ENCODE results near the gene DAZAP1.

DAZAP1 gene

GRCh38 chr19:1377176-1377964 is 30.0 kb upstream of the DAZAP1 start:
- FAIRE-seq (no peak), DNase-seq (ENCODE audit: low spot score) (no peak)

GRCh38 chr19:1377965-1378785 is 29.2 kb upstream of the DAZAP1 start:
- no peak for DNase-seq (ENCODE audit: low spot score)
- FAIRE-seq, result no peak

GRCh38 chr19:1379126-1379905 is 28.1 kb upstream of the DAZAP1 start:
- FAIRE-seq, result no peak
- no peak for DNase-seq (ENCODE audit: low spot score)

- no peak for FAIRE-seq
- DNase-seq (ENCODE audit: low spot score), result no peak
These were observed 27.4 kb upstream of the DAZAP1 start for GRCh38 chr19:1379961-1380489.

- no peak for DNase-seq (ENCODE audit: low spot score)
- FAIRE-seq, result no peak
These were observed 25.1 kb upstream of the DAZAP1 start for GRCh38 chr19:1382250-1382649.

- FAIRE-seq (no peak), DNase-seq (ENCODE audit: low spot score) (no peak)
These were observed 24.4 kb upstream of the DAZAP1 start for GRCh38 chr19:1383017-1383311.

GRCh38 chr19:1383312-1384084 is 23.9 kb upstream of the DAZAP1 start, which contains the start of gene NDUFS7:
TSS of gene NDUFS7 (plus strand) at chr19:1383907. CDS start at chr19:1383927, 20 bp downstream.
- peak; percentile 72 for DNase-seq (ENCODE audit: low spot score)
- no peak for FAIRE-seq

GRCh38 chr19:1384085-1384462 is 23.3 kb upstream of the DAZAP1 start:
- FAIRE-seq, result no peak
- no peak for DNase-seq (ENCODE audit: low spot score)

- no peak for FAIRE-seq
- no peak for DNase-seq (ENCODE audit: low spot score)
These were observed 22.8 kb upstream of the DAZAP1 start for GRCh38 chr19:1384478-1385110.

GRCh38 chr19:1385816-1386215 is 21.6 kb upstream of the DAZAP1 start:
- DNase-seq (ENCODE audit: low spot score), result no peak
- FAIRE-seq, result no peak

GRCh38 chr19:1386945-1387683 is 20.3 kb upstream of the DAZAP1 start:
- DNase-seq (ENCODE audit: low spot score) (no peak), FAIRE-seq (no peak)

- DNase-seq (ENCODE audit: low spot score), result no peak
- FAIRE-seq, result no peak
These were observed 19.4 kb upstream of the DAZAP1 start for GRCh38 chr19:1387684-1388636.

- DNase-seq (ENCODE audit: low spot score) (no peak), FAIRE-seq (no peak)
These were observed 18.8 kb upstream of the DAZAP1 start for GRCh38 chr19:1388637-1389026.

GRCh38 chr19:1389033-1389940 is 18.1 kb upstream of the DAZAP1 start:
- peak; percentile 91 for FAIRE-seq
- no peak for DNase-seq (ENCODE audit: low spot score)

GRCh38 chr19:1390890-1391423 is 16.4 kb upstream of the DAZAP1 start:
- FAIRE-seq (no peak), DNase-seq (ENCODE audit: low spot score) (no peak)

- DNase-seq (ENCODE audit: low spot score) (no peak), FAIRE-seq (no peak)
These were observed 15.0 kb upstream of the DAZAP1 start for GRCh38 chr19:1392407-1392806.

- DNase-seq (ENCODE audit: low spot score) (no peak), FAIRE-seq (no peak)
These were observed 14.4 kb upstream of the DAZAP1 start for GRCh38 chr19:1392939-1393530.

Measured in urothelium cell line (cell line).